GM19025 (cell line): Measurements from ENCODE around the gene HP.

Source experiments
- ATAC-seq: cut with Tn5 transposase; IDR thresholded peaks from one replicate; pipeline ENCODE4 v1.9.1; 2021; ENCODE audit warnings: mild to moderate bottlenecking, low read depth, moderate library complexity; ENCODE audit not compliant: unreplicated experiment

HP gene

GRCh38 chr16:72083778-72084404, 29.6 kb downstream of the HP start:
- ATAC-seq: no peak

- no peak for ATAC-seq
Measured at GRCh38 chr16:72084445-72084844, 30.1 kb downstream of the HP start.

- no peak for ATAC-seq
Measured at GRCh38 chr16:72085002-72085401, 30.7 kb downstream of the HP start.

GRCh38 chr16:72091217-72091616, 36.9 kb downstream of the HP start:
- ATAC-seq: no peak

- no peak for ATAC-seq
Measured at GRCh38 chr16:72092832-72093447, 38.6 kb downstream of the HP start.

GRCh38 chr16:72093448-72094265, 39.4 kb downstream of the HP start, which contains the start of the genes DHX38 and TXNL4B:
DHX38 (plus strand) TSS chr16:72093847; CDS start chr16:72096158, 2,311 bp downstream.
TXNL4B (minus strand) TSS chr16:72093620; CDS start chr16:72090749, 2,871 bp downstream.
- ATAC-seq: peak; percentile 98

- ATAC-seq: no peak
Measured at GRCh38 chr16:72094266-72094610, 39.9 kb downstream of the HP start.

- ATAC-seq: no peak
Measured at GRCh38 chr16:72098936-72099335, 44.6 kb downstream of the HP start.

- ATAC-seq: peak; percentile 78
Measured at GRCh38 chr16:72099377-72099818, 45.1 kb downstream of the HP start.

GRCh38 chr16:72101195-72101594, 46.9 kb downstream of the HP start:
- ATAC-seq: no peak

- ATAC-seq: no peak
Measured at GRCh38 chr16:72104905-72105304, 50.6 kb downstream of the HP start.

GRCh38 chr16:72105978-72106377, 51.7 kb downstream of the HP start:
- no peak for ATAC-seq

GRCh38 chr16:72107371-72107770, 53.1 kb downstream of the HP start:
- ATAC-seq: no peak

GRCh38 chr16:72108353-72109102, 54.2 kb downstream of the HP start:
- no peak for ATAC-seq

GRCh38 chr16:72109300-72109699, 55.0 kb downstream of the HP start:
- no peak for ATAC-seq

GRCh38 chr16:72109966-72110530, 55.7 kb downstream of the HP start:
- ATAC-seq: no peak
